Type B pancreatic cell (in vitro differentiated cells): ENCODE results near the gene ABCA2. TPM values are rescaled to one million over a fixed set of nuclear protein-coding genes. Genes with fewer than 3 reads are reported as not detected.

Source experiments
- DNase-seq: peaks from one replicate; pipeline ENCODE4 v3.0.0; 2021; ENCODE audit warnings: mixed read lengths; ENCODE audit not compliant: unreplicated experiment; ENCODE audit errors: extremely low spot score
- H3K27ac Mint-ChIP-seq: 2 replicates; pipeline ENCODE4 v1.8.0; 2021; ENCODE audit warnings: mild to moderate bottlenecking, mixed read lengths
- H3K27me3 Mint-ChIP-seq: 2 replicates; pipeline ENCODE4 v1.8.0; 2021; ENCODE audit warnings: mixed read lengths
- H3K36me3 Mint-ChIP-seq: 2 replicates; pipeline ENCODE4 v1.8.0; 2021; ENCODE audit warnings: mixed read lengths
- H3K4me1 Mint-ChIP-seq: one replicate; pipeline ENCODE4 v1.8.0; 2021; ENCODE audit warnings: mixed read lengths; ENCODE audit not compliant: unreplicated experiment
- H3K4me3 Mint-ChIP-seq: 2 replicates; pipeline ENCODE4 v1.8.0; 2021; ENCODE audit warnings: mild to moderate bottlenecking, mixed read lengths
- H3K9me3 Mint-ChIP-seq: 2 replicates; pipeline ENCODE4 v1.8.0; 2021; ENCODE audit warnings: mixed read lengths
- CTCF ChIP-seq: fragments of 200-600 bp; sonication (generic); conservative IDR thresholded peaks from 2 replicates; pipeline ENCODE4 v1.5.0; 2021; ENCODE audit warnings: antibody characterized with exemption, mild to moderate bottlenecking
- total RNA-seq: library from RNA; stranded (reverse); gene quantifications from 2 replicates; pipeline ENCODE4 v1.2.1, GENCODE V29; 2021; ENCODE audit warnings: low replicate concordance

ABCA2 gene
- total RNA-seq, 1 donor from 2014 or later = 44.7 TPM

- no peaks in the 10 kb centered on the region for H3K36me3 Mint-ChIP-seq
- no peak for DNase-seq
- H3K27ac Mint-ChIP-seq = no peak overlapping the region
These were observed 62.1 kb downstream of the ABCA2 start for GRCh38 chr9:136965771-136966484.

GRCh38 chr9:136964833-136965422, 63.1 kb downstream of the ABCA2 start:
- no peak for DNase-seq
- no peak overlapping the region for H3K4me3 Mint-ChIP-seq
- no peaks in the 10 kb centered on the region for H3K27me3 Mint-ChIP-seq
- peaks cover 9% of the 10 kb centered on the region for H3K4me1 Mint-ChIP-seq
- H3K36me3 Mint-ChIP-seq = no peaks in the 10 kb centered on the region
- no peak overlapping the region for H3K27ac Mint-ChIP-seq
- no peaks in the 10 kb centered on the region for H3K9me3 Mint-ChIP-seq
- no peak for TF ChIP-seq CTCF

More at GRCh38 chr9:136965771-136966484, 62.1 kb downstream of the ABCA2 start:
- Mint-ChIP-seq H3K27me3 (no peaks in the 10 kb centered on the region), H3K4me1 (peaks cover 9% of the 10 kb centered on the region), H3K4me3 (no peak overlapping the region), H3K9me3 (no peaks in the 10 kb centered on the region)
- TF ChIP-seq CTCF = no peak

- Mint-ChIP-seq H3K27ac (no peak overlapping the region), H3K36me3 (no peaks in the 10 kb centered on the region), H3K9me3 (no peaks in the 10 kb centered on the region), H3K4me1 (peaks cover 9% of the 10 kb centered on the region), H3K27me3 (no peaks in the 10 kb centered on the region), H3K4me3 (no peak overlapping the region)
- DNase-seq = no peak
- no peak for TF ChIP-seq CTCF
These were observed 63.8 kb downstream of the ABCA2 start for GRCh38 chr9:136964171-136964689.

- DNase-seq = no peak
- H3K36me3 Mint-ChIP-seq = no peaks in the 10 kb centered on the region
- H3K4me1 Mint-ChIP-seq = peaks cover 9% of the 10 kb centered on the region
- no peak overlapping the region for H3K4me3 Mint-ChIP-seq
- H3K9me3 Mint-ChIP-seq = no peaks in the 10 kb centered on the region
- no peak for TF ChIP-seq CTCF
- H3K27ac Mint-ChIP-seq = no peak overlapping the region
- no peaks in the 10 kb centered on the region for H3K27me3 Mint-ChIP-seq
These were observed 64.3 kb downstream of the ABCA2 start for GRCh38 chr9:136963751-136964150.

GRCh38 chr9:136963341-136963740, 64.7 kb downstream of the ABCA2 start:
- no peak for TF ChIP-seq CTCF
- Mint-ChIP-seq H3K27me3 (no peaks in the 10 kb centered on the region), H3K27ac (no peak overlapping the region)

More at GRCh38 chr9:136963341-136963740, 64.7 kb downstream of the ABCA2 start:
- H3K4me1 Mint-ChIP-seq = peaks cover 9% of the 10 kb centered on the region
- no peak overlapping the region for H3K4me3 Mint-ChIP-seq
- no peak for DNase-seq
- no peaks in the 10 kb centered on the region for H3K9me3 Mint-ChIP-seq
- no peaks in the 10 kb centered on the region for H3K36me3 Mint-ChIP-seq
